GM18511 (cell line): ENCODE measurements around the gene LDLR.
A peak's percentile ranks its signal among the peaks of the same experiment; 100 is the strongest.
"Not testable (repeated sequence)": the region's sequence is repeated elsewhere in the genome, so short reads cannot be mapped to it uniquely, and the experiment has no call there.

Experiments used
- ATAC-seq: cut with Tn5 transposase; IDR thresholded peaks from one replicate; pipeline ENCODE4 v1.9.1; 2021; ENCODE audit warnings: mild to moderate bottlenecking, moderate library complexity; ENCODE audit not compliant: unreplicated experiment

The LDLR gene

DNA sequence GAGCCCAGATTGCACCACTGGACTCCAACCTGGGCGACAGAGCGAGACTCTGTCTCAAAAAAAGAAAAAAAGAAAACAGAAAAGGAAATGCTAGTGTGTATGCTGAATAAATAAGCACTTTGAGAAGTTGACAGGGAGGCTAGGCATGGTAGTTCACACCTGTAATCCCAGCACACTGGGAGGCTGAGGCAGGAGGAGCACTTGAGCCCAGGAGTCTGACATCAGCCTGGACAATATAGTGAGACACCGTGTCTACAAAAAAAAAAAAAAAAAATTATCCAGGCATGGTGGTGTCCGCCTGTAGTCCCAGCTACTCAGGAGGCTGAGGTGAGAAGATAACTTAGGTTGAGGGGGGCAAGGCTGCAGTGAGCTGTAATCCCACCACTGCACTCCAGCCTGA, 19.1 kb upstream of the LDLR start:
- no peak for ATAC-seq

DNA sequence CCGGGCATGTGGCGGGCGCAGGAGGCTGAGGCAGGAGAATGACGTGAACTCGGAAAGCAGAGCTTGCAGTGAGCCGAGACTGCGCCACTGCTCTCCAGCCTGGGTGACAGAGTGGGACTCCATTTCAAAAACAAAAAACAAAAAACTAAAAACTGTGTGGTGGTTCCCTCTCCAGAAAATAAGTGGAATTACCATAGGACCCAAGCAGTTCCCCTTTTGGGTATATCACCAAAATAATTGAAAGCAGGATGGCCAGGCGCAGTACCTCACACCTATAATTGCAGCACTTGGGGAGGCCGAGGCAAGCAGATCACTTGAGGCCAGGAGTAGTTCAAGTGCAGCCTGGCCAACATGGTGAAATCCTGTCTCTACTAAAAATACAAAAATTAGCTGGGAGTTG, 15.7 kb upstream of the LDLR start:
- ATAC-seq, result no peak

DNA sequence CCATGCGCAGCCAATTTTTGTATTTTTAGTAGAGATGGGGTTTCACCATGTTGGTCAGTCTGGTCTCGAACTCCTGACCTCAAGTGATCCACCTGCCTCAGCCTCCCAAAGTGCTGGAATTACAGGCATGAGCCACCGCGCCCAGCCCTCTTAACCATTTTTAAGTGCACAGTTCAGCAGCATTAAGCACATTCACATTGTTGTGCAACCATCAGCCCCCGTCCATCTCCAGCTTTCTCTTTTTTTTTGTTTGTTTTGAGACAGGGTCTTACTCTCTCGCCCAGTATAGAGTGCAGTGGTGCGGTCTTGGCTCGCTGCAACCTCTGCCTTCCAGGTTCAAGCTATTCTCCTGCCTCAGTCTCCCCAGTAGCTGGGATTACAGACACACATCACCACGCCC, 12.5 kb upstream of the LDLR start:
- ATAC-seq, result not testable (repeated sequence)

DNA sequence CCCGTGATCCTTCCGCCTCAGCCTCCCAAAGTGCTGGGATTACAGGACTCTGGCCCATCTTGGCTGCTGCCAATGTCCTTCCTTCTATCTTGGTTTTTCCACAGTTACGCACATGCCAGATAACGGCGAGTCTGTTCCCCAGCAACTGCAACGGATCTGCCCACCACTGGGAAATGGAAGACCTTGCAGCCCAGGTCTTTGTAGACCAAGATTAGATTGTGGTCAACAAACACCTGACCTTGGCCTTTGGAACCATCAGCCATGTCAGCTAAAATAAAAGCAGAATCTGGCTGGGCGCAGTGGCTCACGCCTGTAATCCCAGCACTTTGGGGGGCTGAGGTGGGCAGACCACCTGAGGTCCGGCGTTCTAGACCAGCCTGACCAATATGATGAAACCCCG, 10.4 kb upstream of the LDLR start:
- ATAC-seq, result no peak

DNA sequence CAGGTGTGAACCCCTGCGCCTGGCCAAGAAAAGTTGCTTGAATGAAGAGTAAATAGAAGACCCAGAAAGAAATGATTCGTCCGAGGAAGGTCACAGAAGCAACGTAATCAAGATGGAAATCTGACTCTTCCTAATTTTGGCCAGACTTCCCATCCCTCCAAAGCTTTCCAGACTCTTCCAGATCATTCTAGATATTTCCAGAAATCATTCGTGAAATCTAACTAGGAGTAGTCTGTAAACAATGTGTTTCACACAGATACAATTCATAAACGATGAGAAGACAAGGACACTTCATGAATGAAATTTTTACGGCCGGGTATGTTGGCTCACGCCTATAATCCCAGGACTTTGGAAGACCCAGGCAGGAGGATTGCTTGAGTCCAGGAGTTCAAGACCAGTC, 9.3 kb upstream of the LDLR start:
- ATAC-seq, result no peak

DNA sequence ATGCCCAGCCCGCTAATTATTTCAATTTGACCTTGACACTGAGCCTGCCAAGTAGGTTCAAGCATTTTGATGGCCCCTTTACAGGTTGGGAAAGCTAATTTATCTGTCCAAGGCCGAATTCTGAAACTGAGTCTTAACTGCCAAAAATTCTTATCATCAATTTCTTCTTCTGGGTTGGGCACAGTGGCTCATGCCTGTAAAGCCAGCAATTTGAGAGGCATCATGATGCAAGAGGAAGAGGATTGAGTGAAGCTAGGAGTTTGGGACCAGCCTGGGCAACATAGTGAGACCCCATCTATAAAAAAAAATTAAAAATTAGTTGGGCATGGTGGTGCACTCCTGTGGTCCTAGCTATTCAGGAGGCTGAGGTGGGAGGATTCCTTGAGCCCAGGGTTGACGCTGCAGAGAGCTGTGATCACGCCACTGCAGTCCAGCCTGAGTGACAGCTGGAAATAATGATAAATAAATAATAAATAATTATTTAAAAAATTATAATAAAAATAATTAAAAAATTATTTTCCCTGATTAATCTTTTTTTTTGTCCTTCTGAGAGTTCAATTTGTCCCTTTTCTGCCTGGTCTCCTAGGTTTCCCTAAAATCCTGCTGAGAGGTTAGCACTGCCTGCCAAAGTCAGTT, 1.3 kb upstream of the LDLR start:
- no peak for ATAC-seq

DNA sequence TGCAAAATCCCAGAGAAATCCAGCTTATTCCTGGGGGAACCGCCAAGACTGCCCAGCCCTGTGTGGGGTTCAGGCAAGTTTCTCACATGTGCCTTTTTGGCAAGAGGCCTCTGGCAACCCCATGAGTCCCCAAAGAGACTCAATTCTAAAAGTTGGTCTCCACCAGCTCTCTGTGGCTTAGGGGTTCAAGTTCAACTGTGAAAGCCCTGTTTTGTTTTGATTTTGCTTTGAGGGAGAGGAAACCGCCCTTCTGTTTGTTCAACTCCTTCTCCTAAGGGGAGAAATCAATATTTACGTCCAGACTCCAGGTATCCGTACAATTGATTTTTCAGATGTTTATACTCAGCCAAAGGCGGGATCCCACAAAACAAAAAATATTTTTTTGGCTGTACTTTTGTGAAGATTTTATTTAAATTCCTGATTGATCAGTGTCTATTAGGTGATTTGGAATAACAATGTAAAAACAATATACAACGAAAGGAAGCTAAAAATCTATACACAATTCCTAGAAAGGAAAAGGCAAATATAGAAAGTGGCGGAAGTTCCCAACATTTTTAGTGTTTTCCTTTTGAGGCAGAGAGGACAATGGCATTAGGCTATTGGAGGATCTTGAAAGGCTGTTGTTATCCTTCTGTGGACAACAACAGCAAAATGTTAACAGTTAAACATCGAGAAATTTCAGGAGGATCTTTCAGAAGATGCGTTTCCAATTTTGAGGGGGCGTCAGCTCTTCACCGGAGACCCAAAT, 583 bp upstream of the LDLR start:
- ATAC-seq, result no peak

DNA sequence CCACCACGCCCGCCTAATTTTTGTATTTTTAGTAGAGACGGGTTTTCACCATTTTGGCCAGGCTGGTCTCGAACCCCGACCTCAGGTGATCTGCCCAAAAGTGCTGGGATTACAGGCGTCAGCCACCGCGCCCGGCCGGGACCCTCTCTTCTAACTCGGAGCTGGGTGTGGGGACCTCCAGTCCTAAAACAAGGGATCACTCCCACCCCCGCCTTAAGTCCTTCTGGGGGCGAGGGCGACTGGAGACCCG, 676 bp downstream of the LDLR start:
- ATAC-seq, result peak; percentile 22

DNA sequence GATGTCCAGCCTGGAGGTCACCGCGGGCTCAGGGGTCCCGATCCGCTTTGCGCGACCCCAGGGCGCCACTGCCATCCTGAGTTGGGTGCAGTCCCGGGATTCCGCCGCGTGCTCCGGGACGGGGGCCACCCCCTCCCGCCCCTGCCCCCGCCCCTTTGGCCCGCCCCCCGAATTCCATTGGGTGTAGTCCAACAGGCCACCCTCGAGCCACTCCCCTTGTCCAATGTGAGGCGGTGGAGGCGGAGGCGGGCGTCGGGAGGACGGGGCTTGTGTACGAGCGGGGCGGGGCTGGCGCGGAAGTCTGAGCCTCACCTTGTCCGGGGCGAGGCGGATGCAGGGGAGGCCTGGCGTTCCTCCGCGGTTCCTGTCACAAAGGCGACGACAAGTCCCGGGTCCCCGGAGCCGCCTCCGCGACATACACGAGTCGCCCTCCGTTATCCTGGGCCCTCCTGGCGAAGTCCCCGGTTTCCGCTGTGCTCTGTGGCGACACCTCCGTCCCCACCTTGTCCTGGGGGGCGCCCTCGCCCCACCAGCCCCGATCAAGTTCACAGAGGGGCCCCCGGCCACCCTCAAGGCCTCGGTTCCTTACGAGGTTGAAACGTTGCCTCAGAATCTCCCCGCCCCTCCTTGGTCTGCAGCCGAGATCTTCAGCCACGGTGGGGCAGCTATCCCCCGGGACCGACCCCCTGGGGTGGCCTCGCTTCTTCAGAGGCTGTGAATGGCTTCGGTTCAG, 1.2 kb downstream of the LDLR start:
- peak; percentile 77 for ATAC-seq

DNA sequence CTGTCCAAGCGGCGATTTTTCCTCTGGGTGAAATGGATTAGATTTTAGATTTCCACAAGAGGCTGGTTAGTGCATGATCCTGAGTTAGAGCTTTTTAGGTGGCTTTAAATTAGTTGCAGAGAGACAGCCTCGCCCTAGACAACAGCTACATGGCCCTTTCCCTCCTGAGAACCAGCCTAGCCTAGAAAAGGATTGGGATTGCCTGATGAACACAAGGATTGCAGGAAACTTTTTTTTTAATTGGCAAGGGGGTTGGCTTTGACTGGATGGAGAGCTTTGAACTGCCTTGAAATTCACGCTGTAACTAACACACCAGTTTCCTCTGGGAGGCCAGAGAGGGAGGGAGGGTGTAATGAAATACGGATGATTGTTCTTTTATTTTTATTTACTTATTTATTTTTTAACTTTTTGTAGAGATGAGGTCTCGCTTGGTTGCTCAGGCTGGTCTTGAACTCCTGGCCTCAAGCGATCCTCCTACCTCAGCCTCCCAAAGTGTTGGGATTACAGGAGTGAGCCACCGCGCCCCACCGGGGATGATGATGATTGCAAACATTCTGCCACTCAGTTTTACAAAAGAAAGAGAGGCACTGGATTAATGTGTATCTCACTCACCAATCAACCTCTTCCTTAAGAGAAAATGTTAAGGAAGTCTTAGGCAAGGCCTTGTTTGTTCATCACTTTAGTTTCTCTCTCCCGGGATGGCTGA, 1.9 kb downstream of the LDLR start:
- no peak for ATAC-seq

DNA sequence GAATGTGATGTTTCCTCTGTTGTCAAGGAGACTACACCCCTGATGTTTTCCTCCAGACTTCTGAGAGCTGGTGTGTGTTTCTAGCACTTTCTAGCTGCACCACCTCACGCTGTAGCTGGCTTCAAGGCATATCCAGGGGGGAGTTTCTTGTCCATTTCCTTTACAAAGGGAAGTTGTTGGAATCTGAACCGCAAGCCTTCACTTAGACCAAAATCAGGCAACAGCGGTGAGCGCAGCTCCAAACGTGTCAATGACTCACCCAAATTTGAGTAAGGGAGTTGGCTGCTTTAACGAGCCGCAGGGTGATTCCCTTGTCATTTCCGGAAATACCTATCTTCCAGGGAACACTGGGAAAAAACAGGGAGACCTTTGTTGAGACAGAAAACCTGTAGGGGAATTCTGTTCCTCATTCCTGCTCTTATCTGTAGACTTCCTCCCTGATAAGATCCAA, 2.5 kb downstream of the LDLR start:
- no peak for ATAC-seq

DNA sequence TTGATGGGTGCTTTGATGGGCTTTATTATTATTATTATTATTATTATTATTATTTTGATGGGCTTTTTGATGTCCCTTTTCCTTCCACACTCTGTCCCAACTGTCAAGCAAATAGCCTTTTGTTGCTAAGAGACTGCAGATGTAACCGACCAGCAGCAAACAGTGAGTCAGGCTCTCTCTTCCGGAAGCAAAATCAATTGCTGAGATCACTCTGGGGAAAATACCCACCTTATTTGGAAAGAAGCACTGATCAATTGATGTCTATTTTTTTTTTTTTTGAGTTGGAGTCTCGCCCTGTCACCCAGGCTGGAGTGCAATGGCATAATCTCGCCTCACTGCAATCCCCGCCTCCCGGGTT, 2.9 kb downstream of the LDLR start:
- no peak for ATAC-seq

DNA sequence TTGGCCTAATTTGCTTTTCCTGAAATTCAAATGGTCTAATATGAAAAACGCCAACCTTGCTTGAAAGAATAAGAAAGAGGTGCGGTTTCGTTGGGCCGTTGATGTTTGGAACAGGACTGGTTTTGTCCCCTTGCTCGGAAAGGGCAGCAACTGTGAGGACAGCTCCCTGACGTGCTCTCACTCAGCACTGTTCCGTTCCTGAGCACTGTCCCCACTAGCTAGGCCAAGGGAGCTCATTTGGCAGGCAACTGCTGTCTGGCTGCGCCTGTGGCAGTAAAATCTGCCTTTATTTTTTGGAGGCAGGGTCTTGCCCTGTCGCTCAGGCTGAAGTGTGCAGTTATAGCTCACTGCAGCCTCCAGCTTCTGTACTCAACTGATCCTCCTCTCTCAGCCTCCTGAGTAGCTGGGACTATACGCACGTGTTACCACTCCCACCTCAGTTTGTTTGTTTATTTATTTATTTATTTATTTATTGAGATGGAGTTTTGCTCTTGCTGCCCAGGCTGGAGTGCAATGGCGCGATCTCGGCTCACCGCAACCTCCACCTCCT, 4.5 kb downstream of the LDLR start:
- no peak for ATAC-seq

DNA sequence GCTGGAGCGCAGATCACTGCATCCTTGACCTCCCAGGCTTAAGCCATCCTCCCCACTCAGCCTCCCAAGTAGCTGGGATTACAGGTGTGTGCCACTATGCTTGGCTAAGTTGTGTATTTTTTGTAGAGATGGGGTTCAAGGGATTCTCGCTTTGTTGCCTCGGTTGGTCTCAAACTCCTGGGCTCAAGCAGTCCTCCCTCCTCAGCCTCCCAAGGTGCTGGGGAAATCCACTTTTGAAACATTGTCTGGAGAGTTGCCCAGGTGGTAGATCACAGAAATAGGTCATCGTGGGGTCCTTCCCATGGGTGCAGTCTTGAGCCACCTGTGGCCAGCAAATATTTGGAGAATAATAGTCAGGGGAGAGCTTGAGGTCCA, 5.2 kb downstream of the LDLR start:
- ATAC-seq, result no peak

DNA sequence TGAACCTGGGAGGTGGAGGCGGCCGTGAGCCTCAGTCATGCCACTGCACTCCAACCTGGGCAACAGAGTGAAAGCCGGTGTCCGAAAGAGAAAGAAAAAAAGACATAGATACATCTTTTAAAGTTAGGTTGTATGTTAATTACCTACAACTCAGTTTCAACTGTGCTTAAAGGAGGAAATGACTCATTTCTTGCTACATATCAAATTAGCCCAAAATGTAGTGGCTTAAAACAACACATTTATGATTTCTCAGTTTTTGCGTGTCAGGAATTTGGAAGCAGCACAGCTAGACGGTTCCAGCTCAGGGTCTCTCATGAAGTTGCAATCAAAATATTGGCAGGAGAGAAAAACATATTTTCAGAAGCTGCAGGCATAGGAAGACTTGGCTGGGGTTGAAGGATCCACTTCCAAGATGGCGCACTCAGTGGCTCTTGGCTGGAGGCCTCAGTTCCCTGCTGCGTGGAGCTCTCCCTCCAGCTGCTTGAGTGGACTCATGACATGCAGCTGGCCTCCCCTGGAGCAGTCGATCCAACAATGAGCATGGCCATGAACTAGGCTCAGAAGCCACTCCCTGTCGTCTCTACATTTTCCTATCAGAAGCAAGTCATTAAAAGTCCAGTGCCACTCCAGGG, 7.1 kb downstream of the LDLR start:
- no peak for ATAC-seq

DNA sequence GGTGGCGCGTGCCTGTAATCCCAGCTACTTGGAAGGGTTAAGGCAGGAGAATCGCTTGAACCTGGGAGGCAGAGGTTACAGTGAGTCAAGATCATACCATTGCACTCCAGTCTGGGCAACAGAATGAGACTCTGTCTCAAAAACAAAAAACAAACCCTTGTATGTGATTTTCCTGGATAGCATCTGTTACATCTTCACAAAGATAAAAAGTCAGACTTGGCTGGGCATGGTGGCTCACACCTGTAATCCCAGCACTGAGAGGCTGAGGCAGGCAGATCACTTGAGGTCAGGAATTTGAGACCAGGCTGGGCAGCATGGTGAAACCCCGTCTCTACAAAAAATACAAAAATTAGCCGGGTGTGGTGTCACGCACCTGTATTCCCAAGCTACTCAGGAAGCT, 8.1 kb downstream of the LDLR start:
- ATAC-seq, result not testable (repeated sequence)

DNA sequence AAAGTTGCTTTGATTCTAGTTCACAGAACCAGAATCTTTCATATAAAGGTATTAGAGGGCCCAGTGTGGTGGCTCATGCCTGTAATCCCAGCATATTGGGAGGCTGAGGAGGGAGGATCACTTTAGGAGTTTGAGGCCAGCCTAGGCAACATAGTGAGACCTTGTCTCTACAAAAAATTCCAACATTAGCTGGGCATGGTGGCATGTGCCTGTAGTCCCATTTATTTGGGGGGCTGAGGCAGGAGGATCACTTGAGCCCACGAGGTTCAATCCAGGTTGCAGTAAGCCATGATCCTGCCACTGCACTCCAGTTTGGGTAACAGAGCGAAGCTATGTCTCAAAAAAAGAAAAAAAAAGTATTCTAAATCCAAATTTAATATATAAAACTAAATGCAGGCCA, 9.1 kb downstream of the LDLR start:
- no peak for ATAC-seq

DNA sequence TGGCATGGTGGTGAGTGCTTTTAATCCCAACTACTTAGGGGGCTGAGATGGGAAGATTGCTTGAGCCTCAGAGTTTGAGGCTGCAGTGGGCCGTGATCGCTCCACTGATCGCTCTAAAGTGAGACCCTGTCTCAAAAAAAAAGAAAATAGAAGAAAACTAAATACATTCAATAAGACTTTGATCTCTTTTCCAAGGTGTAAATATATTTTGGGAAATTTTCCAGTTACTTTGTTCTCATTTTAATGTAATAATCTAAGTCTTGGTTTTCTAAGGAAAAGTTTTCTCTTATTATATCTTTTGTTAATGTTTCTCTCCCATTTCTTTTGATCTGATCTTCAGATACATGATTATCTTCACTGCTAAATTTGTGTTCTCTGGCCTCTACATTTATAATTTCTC, 9.6 kb downstream of the LDLR start:
- ATAC-seq, result no peak

DNA sequence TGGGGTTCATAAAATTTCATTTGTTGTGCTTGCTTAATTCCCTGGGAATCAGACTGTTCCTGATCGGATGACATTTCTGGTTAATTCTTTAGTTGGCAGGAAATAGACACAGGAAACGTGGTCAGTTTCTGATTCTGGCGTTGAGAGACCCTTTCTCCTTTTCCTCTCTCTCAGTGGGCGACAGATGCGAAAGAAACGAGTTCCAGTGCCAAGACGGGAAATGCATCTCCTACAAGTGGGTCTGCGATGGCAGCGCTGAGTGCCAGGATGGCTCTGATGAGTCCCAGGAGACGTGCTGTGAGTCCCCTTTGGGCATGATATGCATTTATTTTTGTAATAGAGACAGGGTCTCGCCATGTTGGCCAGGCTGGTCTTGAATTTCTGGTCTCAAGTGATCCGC, 10.8 kb downstream of the LDLR start:
- no peak for ATAC-seq

DNA sequence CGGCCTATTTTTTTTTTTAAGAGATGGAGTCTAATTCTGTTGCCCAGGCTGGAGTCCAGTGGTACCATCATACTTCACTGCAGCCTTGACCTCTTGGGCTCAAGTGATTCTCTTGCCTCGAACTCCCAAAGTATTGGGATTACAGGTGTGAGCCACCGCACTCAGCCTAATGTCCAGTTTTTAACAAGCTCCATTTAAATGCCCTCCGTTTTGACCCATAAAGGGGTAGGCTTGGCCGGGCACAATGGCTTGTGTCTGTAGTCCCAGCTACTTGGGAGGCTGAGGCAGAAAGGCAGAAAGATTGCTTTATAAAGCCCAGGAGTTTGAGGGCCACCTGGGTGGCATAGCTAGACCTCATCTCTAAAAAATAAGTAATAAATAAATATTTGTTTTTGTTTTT, 11.8 kb downstream of the LDLR start:
- ATAC-seq, result no peak

DNA sequence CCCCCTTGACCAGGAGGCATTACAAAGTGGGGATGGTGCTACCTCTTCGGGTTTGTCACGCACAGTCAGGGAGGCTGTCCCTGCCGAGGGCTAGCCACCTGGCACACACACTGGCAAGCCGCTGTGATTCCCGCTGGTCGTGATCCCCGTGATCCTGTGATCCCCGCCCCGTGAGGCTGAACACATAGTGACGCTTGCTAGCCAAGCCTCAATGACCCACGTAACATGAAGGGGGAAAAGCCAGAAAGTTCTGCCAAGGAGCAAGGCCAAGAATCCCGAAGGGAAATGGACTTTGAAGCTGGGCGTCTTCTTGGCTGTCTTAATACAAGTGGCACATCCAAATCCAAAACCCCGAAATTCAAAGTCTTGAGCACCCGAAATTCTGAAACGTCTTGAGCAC, 13.7 kb downstream of the LDLR start:
- ATAC-seq, result no peak
